HCEC 1CT (cell line): Measurements from ENCODE around the gene MYL12B.
"Not testable (repeated sequence)": the region's sequence is repeated elsewhere in the genome, so short reads cannot be mapped to it uniquely, and the experiment has no call there.

Experiments
- DNase-seq: peaks from one replicate; pipeline ENCODE4 v3.0.0-alpha.2; 2017

The MYL12B gene

GRCh38 chr18:3263132-3263700 lies 1.3 kb downstream of the MYL12B start:
- no peak for DNase-seq

- no peak for DNase-seq
These were observed 2.4 kb downstream of the MYL12B start for GRCh38 chr18:3264362-3264761.

- no peak for DNase-seq
These were observed 3.7 kb downstream of the MYL12B start for GRCh38 chr18:3265564-3266033.

GRCh38 chr18:3266062-3266608 lies 4.2 kb downstream of the MYL12B start:
- DNase-seq, result no peak

GRCh38 chr18:3268306-3268705 lies 6.4 kb downstream of the MYL12B start:
- DNase-seq, result no peak

GRCh38 chr18:3269241-3269913 lies 7.4 kb downstream of the MYL12B start:
- DNase-seq, result peak; percentile 65

GRCh38 chr18:3269914-3270299 lies 8.0 kb downstream of the MYL12B start:
- DNase-seq, result no peak

GRCh38 chr18:3273042-3273441 lies 11.1 kb downstream of the MYL12B start:
- DNase-seq, result no peak

- DNase-seq, result not testable (repeated sequence)
These were observed 15.8 kb downstream of the MYL12B start for GRCh38 chr18:3277643-3278213.

- DNase-seq, result no peak
These were observed 17.6 kb downstream of the MYL12B start for GRCh38 chr18:3279201-3280185.

- peak; percentile 76 for DNase-seq
These were observed 19.8 kb downstream of the MYL12B start for GRCh38 chr18:3281456-3282400.

GRCh38 chr18:3283253-3283863 lies 21.4 kb downstream of the MYL12B start:
- DNase-seq, result no peak

GRCh38 chr18:3283908-3284307 lies 22.0 kb downstream of the MYL12B start:
- no peak for DNase-seq

GRCh38 chr18:3284501-3284900 lies 22.6 kb downstream of the MYL12B start:
- no peak for DNase-seq

GRCh38 chr18:3286159-3286558 lies 24.2 kb downstream of the MYL12B start:
- no peak for DNase-seq

GRCh38 chr18:3293196-3293951 lies 31.4 kb downstream of the MYL12B start:
- DNase-seq, result no peak

GRCh38 chr18:3294435-3295080 lies 32.6 kb downstream of the MYL12B start:
- DNase-seq, result peak; percentile 47

GRCh38 chr18:3297025-3297984 lies 35.4 kb downstream of the MYL12B start:
- peak; percentile 79 for DNase-seq

GRCh38 chr18:3304832-3305231 lies 42.9 kb downstream of the MYL12B start:
- DNase-seq, result no peak
